ENCODE results near the gene UTF1. TPM values are rescaled to one million over a fixed set of nuclear protein-coding genes. Genes with fewer than 3 reads are reported as not detected.

UTF1 gene
- total RNA-seq, 4 donors from 2014 or later, result not detected

DNA sequence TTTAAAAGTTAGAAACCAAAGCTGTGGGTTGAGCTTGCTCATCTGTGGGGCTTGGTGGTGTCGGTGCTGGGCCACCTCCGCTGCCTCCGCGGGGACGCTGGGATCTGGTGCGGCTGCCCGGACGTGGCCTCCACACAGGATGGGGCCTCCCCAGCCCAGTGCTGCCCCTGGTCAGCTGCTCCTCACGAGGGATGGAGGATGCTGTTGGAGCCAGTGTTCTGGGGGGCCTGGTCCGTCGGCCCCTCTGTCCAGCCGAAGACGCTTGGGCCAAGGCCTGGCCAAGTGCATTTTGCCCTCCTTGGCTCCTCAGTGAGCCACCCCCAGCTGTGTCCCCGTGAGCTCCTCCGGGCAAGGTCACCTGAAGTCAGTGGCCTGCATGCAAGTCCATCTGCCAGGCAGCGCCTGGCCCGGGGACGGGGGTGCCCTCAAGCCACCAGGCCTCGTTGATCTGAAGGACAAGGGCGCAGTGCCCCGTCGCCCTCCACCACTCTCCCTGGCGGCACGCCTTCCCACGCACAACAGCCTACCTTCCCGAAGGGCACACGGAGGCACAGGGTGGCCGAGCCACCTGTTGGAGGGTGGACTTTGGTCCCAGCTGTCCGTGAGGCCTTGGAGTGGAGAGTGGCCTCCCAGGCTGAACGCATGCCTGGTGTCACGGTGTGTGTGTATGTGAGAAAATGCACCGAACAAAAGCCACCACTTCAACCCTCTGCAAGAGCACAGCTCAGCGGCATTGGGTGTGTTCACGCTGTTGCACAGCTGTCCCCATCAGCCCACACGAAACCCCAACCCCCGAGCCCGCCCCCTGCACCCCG lies 42.7 kb upstream of the UTF1 start:
- DNase-seq, result no peak
- TF ChIP-seq, protein P1, sequence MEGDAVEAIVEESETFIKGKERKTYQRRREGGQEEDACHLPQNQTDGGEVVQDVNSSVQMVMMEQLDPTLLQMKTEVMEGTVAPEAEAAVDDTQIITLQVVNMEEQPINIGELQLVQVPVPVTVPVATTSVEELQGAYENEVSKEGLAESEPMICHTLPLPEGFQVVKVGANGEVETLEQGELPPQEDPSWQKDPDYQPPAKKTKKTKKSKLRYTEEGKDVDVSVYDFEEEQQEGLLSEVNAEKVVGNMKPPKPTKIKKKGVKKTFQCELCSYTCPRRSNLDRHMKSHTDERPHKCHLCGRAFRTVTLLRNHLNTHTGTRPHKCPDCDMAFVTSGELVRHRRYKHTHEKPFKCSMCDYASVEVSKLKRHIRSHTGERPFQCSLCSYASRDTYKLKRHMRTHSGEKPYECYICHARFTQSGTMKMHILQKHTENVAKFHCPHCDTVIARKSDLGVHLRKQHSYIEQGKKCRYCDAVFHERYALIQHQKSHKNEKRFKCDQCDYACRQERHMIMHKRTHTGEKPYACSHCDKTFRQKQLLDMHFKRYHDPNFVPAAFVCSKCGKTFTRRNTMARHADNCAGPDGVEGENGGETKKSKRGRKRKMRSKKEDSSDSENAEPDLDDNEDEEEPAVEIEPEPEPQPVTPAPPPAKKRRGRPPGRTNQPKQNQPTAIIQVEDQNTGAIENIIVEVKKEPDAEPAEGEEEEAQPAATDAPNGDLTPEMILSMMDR (IDR thresholded peaks at IDR 0.05), result no peak
- no peak for TF ChIP-seq POLR2A (IDR thresholded peaks at IDR 0.05)
- H3K27me3 ChIP-seq, result no peaks in the 10 kb centered on the region
- intact Hi-C loops (cut with DNase I), result no loop called here
- no peak overlapping the region for H3K27ac ChIP-seq
- H3K9me3 ChIP-seq, result no peaks in the 10 kb centered on the region
- H3K4me3 ChIP-seq (replicated peaks in 1 of 3), result no peak overlapping the region
- no peaks in the 10 kb centered on the region for H3K36me3 ChIP-seq
- H3K4me1 ChIP-seq, result no peaks in the 10 kb centered on the region
- 85 to 88% methylated on average over 17 to 30 of the region's 38 CpGs for WGBS, 2 donors

DNA sequence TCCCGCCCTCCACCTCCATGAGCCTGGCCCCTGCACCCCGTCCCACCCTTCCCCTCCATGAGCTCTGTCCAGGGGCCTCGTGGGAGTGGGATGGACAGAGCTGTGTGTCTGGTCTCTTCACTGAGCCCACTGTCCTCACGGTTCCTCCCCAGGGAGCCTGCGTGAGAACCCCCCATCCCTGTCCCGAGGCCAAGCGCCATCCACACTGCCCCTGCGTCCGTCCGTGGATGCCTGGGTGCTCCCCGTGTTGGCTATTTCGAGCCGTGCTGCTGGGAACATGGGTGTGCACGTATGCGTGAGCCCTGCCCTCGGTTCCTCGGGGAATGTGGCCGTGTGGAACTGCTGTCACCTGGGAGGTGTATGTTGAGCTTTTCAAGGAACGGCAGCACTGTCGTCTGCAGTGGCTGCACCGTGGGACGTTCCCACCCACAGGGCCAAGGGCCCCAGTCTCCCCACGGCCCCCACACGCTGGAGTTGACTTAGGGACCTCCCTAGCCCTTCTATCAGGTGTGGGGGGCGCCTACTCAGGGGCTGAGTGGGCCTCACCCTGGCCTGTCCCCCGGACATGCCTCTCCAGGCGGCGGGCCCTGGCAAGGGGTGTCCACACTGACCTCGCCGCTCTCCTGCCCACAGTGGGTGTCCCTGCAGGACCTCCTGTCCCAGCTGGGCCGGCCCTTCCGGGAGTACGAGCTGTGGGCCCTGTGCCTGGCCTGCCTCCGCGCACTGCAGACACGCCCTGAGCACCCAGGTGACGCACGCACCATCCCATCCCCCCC lies 41.9 kb upstream of the UTF1 start:
- Histone ChIP-seq H3K9me3 (no peaks in the 10 kb centered on the region), H3K4me3 (replicated peaks in 1 of 3) (no peak overlapping the region), H3K36me3 (no peaks in the 10 kb centered on the region), H3K4me1 (no peaks in the 10 kb centered on the region), H3K27ac (no peak overlapping the region), H3K27me3 (no peaks in the 10 kb centered on the region)
- TF ChIP-seq, protein P1 (IDR thresholded peaks at IDR 0.05), result no peak
- TF ChIP-seq POLR2A (IDR thresholded peaks at IDR 0.05), result no peak
- intact Hi-C loops (cut with DNase I), result no loop called here
- WGBS, 2 donors, result 87 to 89% methylated on average over 17 to 28 of the region's 38 CpGs
- DNase-seq, result no peak

DNA sequence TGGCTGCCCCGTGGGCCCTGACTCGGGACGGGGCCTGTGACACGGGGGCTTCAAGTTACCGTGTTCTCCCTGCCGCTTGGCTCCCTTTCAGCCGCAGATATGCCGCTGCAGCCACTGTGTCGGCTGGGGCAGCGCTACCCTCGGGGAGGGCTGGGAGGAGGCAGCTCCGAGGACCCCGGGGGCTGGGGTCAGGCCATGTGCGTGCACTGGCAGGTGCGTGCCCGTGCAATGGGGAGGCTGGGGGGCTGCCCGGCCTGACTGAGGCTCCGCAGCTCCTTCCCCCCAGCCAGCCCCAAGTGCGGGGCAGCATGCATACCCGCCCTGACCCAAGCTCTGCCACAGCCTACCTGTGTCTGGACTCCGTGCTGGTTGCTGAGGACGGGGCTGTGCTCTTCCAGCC lies 40.8 kb upstream of the UTF1 start:
- Histone ChIP-seq H3K36me3 (no peaks in the 10 kb centered on the region), H3K27me3 (no peaks in the 10 kb centered on the region), H3K4me3 (replicated peaks in 1 of 3) (no peak overlapping the region), H3K4me1 (no peaks in the 10 kb centered on the region), H3K9me3 (no peaks in the 10 kb centered on the region), H3K27ac (no peak overlapping the region)
- TF ChIP-seq, protein P1 (IDR thresholded peaks at IDR 0.05), result no peak
- no peak for TF ChIP-seq POLR2A (IDR thresholded peaks at IDR 0.05)
- intact Hi-C loops (cut with DNase I), result no loop called here
- DNase-seq, result no peak
- WGBS, 2 donors, result 87 to 100% methylated on average over 2 to 6 of the region's 22 CpGs

DNA sequence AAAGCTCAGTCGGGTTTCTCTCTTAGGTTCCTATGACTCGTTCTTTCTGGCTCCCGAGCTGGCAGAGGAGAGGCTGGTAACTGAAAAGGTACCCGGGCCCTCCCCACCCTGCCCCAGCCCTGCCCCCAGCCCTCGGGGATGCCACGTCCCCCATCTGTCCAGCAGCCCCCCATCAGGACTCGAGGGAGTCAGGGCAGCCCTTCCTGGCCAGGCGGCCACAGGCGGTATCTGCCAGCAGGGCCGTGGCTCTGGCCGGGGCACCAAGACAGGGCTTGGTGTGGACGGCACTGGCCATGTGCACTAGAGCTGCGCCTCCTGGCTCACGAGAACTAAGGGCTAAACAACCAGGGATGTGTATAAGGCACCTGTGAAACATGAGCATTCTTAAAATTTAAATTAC lies 40.3 kb upstream of the UTF1 start:
- intact Hi-C loops (cut with DNase I), result no loop called here
- no peak for DNase-seq
- H3K9me3 ChIP-seq, result no peaks in the 10 kb centered on the region
- H3K4me3 ChIP-seq (replicated peaks in 1 of 3), result no peak overlapping the region
- 85 to 91% methylated on average over 7 to 14 of the region's 14 CpGs for WGBS, 2 donors
- no peak overlapping the region for H3K27ac ChIP-seq
- no peaks in the 10 kb centered on the region for H3K4me1 ChIP-seq
- no peaks in the 10 kb centered on the region for H3K36me3 ChIP-seq
- TF ChIP-seq, protein P1 (IDR thresholded peaks at IDR 0.05), result no peak
- TF ChIP-seq POLR2A (IDR thresholded peaks at IDR 0.05), result no peak
- H3K27me3 ChIP-seq, result no peaks in the 10 kb centered on the region

DNA sequence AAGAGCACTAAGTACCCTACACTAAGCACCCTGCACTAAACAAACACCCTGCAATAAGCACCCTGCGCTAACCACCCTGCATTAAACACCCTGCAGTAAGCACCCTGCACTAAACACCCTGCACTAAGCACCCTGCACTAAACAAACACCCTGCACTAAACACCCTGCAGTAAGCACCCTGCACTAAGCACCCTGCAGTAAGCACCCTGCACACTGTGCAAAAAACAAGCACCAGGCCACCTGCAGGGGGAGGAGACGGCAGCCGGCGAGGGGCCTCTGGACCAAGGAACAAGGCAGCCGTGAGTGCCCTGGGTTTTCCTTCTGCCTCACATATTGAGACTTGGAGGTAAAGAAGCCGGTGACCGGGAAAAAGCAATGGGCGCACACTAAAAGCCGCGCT lies 39.8 kb upstream of the UTF1 start:
- Histone ChIP-seq H3K27me3 (no peaks in the 10 kb centered on the region), H3K9me3 (no peaks in the 10 kb centered on the region), H3K4me3 (replicated peaks in 1 of 3) (no peak overlapping the region), H3K27ac (no peak overlapping the region), H3K4me1 (no peaks in the 10 kb centered on the region), H3K36me3 (no peaks in the 10 kb centered on the region)
- DNase-seq, result no peak
- TF ChIP-seq, protein P1 (IDR thresholded peaks at IDR 0.05), result no peak
- no peak for TF ChIP-seq POLR2A (IDR thresholded peaks at IDR 0.05)
- intact Hi-C loops (cut with DNase I), result no loop called here
- 95 to 97% methylated on average over 10 of the region's 10 CpGs for WGBS, 2 donors
